Breast epithelium (tissue), 3 donors: ENCODE results near the gene FAM83E.

ENCODE experiments used
- POLR2A ChIP-seq: fragments of 450-650 bp; IDR thresholded peaks from one replicate; pipeline ENCODE4 v1.6.1; 2016; ENCODE audit warnings: antibody characterized with exemption, mild to moderate bottlenecking, moderate library complexity
- POLR2AphosphoS5 ChIP-seq, 3 donors: sonication (generic); formaldehyde crosslinking; IDR thresholded peaks; one replicate each; pipeline ENCODE4 v1.6.1; 2017; ENCODE audit warnings: antibody characterized with exemption in 3 of 3
- TF ChIP-seq, protein P1 (sequence below), 3 donors: fragments of 450-650 bp; IDR thresholded peaks; one replicate each; pipeline ENCODE4 v1.5.1; 2016 to 2017; ENCODE audit warnings: antibody characterized with exemption in 3 of 3, mild to moderate bottlenecking in 3 of 3, moderate library complexity in 3 of 3

- TF ChIP-seq, protein P1, sequence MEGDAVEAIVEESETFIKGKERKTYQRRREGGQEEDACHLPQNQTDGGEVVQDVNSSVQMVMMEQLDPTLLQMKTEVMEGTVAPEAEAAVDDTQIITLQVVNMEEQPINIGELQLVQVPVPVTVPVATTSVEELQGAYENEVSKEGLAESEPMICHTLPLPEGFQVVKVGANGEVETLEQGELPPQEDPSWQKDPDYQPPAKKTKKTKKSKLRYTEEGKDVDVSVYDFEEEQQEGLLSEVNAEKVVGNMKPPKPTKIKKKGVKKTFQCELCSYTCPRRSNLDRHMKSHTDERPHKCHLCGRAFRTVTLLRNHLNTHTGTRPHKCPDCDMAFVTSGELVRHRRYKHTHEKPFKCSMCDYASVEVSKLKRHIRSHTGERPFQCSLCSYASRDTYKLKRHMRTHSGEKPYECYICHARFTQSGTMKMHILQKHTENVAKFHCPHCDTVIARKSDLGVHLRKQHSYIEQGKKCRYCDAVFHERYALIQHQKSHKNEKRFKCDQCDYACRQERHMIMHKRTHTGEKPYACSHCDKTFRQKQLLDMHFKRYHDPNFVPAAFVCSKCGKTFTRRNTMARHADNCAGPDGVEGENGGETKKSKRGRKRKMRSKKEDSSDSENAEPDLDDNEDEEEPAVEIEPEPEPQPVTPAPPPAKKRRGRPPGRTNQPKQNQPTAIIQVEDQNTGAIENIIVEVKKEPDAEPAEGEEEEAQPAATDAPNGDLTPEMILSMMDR (IDR thresholded peaks at IDR 0.05), result no peak
- no peak for TF ChIP-seq POLR2AphosphoS5 (IDR thresholded peaks at IDR 0.05)
- no peak for TF ChIP-seq POLR2A
Observed at GRCh38 chr19:48625891-48626327, 11.0 kb upstream of the FAM83E start.
